Measurements from ENCODE around the gene DET1.
"Not testable (repeated sequence)": the region's sequence is repeated elsewhere in the genome, so short reads cannot be mapped to it uniquely, and the experiment has no call there.

The DET1 gene

DNA sequence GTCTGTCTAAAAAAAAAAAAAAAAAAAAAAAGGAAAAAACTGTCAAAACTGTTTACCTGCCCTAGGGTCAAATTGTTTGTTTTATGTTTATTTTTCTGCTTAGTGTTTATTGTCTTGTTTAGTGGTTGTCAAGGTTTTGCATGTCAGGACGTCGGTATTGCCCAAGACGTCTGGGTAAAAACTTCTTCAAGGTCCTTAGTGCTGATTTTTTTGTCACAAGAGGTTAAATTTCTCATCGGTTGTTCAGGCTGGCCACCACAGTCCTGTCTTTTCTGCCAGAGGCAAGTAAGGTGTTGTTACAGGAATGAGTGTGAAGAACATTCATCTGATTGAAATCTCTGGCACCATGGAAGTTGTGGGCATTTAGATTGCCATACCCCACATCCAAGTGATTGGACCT lies 7.0 kb downstream of the DET1 start:
- no peak for DNase-seq

DNA sequence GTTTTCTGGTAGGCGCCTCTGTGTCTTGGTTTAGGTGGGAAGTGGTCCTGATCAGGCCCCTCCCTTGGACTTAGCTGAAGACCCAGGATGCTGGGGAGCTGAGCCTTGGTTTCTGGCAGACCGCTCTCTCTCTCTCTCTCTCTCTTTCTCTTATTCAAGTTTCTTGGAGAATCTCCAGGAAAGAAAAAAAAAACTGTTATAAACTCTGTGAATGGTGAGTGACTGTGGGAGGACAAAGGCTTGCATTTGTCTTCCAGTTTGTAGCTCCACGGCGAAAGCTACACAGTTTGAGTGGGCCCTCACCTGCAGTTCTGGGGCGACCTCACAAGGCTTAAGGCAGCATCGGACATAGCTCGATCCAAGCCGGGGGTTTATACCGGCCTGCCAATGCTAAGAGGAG lies 7.5 kb downstream of the DET1 start:
- DNase-seq, result no peak

DNA sequence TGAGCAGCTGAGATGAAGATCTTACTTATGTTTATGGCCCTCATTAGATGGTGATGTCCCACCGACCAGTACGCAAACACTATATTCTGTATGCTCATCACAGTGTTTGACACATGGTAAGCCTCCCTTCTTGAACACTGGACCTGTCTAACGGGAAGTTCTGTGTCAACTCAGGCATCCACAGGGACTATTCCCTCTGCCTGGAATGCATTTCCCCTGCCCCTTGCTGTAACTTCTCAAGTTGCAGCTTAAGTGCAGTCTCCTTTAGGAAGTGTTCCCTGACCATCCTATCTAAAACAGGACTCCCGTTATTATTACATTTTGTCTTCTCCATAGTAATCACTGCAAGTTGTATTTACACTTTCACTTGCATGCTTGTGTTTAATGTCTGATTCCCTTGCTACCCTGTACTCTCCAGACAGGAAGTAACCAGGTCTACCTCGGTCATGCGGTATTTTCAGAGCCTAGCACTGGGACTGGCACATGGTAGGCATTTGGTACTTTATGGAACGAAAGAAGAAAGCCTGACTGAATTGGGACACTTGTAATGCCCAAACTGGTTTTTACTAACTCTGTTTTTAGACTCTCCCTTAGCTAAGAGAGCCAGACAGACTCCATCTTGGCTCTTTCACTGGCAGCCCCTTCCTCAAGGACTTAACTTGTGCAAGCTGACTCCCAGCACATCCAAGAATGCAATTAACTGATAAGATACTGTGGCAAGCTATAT lies 8.7 kb downstream of the DET1 start:
- no peak for DNase-seq

DNA sequence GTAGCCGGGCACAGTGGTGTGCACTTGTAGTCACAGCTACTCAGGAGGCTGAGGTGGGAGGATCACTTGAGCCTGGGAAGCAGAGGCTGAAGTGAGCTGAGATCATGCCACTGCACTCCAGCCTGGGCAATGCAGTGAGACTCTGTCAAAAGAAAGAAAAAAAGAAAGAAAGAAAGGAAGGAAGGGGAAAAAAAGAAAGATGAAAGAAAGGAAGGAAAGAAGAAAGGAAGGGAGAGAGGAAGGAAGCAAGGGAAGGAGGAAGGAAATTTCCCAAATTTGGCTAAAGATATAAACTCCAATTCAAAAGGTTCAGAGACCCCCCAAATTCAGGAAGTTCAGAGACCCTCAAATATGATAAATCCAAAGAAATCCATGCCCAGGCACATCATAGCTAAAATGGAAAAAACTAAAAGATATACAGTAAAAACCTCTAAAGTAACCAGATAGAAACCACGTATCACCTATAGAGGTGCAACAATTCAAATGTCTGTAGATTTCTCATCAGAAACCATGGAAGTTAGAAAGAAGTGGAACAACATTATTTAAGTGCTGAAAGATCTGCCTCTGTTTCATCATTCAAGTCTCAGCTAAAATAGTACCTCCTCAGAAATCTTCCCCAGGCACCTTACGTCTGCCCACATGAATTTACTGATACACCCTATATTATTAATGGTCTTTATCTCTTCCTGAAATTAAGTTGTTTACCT lies 10.7 kb downstream of the DET1 start:
- DNase-seq, result no peak

DNA sequence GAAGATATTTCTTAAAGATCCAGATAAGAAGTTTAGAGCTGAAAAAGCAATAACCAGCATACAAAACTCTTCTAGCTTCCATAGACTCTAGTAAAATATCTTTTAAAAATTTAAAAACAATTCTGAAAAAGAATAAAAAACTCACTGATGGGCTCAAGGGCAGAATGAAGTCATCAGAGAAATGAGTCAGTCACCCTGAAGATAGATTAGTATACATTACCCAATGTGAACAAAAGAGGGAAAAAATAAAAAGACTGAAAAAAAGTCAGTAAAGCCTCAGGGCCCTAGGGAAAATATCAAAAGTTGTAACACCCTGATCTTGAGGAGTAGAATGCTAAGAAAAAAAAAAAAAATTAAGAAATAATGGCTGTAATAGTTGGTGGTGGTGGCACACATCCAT lies 11.4 kb downstream of the DET1 start:
- DNase-seq, result no peak

GRCh38 chr15:88533376-88533775 lies 13.1 kb downstream of the DET1 start:
- DNase-seq, result no peak

DNA sequence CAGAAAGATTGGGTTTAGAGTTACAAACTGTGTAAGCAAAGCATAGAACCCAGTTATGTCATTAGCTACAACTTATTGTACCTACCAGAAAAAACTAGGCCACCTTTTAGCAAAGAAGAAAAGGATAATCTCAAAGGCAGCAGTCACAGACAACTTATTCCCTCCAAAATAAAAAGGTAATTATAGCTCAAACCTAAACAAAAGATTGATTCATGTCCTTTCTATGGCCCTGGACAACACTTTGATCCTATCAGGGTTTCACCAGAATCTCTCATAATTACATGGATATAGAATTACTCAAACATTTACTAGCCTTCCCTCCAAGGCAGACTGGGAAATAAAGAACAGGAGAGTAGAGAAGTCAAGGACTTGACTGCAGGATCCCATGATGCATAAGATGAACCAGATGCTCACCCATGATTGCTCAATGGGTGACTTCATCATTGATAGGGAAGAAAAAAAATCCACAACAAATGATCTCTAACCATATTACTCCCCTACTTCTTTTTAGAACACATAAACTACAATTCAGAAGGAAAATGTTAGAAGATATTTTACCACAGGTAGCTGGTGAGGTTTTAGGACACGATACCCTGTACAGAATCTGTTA lies 17.4 kb downstream of the DET1 start:
- DNase-seq, result no peak

DNA sequence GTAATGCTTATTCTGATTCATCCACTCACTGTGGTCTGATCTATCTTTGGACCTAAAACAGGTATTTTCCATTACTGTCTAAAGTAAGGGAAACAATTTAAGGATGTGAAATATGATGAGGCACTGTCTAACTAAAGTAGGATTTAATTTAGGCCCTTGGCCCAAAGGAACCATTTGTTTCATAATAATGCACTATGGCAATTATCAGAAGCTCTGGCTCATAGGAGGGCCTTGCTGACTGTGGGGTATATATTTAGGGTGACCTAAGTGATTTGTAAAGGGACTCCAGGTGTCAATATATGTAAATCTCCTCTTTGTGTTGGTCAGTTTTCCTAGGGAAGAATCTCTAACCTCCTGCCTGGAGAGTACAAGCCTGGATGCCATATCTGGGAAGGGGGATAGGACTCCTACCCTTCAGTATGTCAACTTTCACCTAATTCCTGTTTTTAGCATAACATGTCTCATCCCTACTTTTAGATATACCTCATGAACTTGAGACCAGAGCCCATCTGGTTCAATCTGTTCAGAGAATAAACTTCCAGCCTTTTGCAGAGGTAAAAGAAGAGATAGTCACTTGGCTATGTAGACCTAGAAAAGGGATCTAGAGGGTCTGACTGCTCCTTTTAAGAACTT lies 20.1 kb downstream of the DET1 start:
- no peak for DNase-seq

- no peak for DNase-seq
Observed at GRCh38 chr15:88525418-88525817, 21.1 kb downstream of the DET1 start.

GRCh38 chr15:88524094-88524493 lies 22.4 kb downstream of the DET1 start:
- not testable (repeated sequence) for DNase-seq

- DNase-seq, result no peak
Observed at GRCh38 chr15:88518903-88519302, 27.6 kb downstream of the DET1 start.

- no peak for DNase-seq
Observed at GRCh38 chr15:88513195-88513594, 33.3 kb downstream of the DET1 start.

DNA sequence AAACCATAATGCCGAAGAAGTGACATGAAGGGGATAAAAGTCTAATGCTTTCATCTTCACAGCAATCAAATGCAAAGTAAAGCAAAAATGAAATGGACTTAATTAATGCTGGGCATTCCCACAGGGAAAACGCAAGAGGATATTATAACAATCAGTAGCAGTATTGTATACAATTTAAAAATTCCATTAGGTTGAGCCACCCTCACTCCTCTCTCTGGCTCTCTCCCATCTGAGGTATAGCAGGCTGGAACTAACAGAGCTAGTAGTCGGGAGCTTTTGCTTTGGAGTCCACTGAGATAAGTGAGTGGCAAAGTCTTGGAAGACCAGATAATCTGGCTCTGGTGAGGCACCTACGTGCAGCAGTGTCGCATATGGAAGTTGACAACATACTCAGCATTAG lies 33.9 kb downstream of the DET1 start:
- no peak for DNase-seq

GRCh38 chr15:88512078-88512477 lies 34.4 kb downstream of the DET1 start:
- DNase-seq, result no peak

DNA sequence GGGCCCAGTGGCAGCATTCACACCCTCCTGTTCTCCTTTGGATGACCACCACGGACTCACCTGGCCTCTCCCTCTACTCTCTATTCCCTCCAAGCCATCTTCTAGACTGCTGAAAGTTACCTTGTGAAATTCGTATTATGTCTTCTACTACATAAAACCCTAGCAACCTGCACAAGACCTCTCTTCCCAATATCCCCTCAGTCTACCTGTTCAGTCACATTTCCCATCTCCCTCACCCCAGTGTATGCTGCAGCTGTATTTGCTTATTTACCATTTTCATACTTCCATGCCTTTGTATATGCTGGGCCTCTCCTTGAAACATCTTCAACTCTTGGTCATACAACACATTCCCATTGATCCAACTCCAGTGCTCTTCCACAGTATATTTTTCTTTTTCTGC lies 35.3 kb downstream of the DET1 start:
- no peak for DNase-seq

GRCh38 chr15:88509964-88510363 lies 36.5 kb downstream of the DET1 start:
- no peak for DNase-seq

DNA sequence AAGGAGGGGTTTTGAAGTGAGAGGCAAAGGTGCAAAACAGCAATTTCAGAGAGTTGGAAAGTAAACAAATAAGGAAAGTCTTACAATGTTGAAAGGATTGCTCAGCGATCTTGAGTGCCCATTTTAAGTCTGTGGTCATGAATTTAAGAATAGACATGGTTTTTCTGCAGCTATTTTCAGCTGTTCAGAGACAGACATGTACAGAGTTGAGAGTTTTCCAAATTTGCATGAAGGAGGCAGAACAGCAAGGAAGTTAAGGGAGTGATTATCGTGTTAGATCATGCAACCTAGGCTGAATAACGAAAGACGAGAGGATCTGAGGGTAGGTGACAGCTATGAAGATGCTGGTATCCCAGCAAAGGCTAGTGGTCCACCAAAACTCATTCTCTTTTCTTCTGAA lies 37.2 kb downstream of the DET1 start:
- DNase-seq, result no peak

- no peak for DNase-seq
Observed at GRCh38 chr15:88506628-88507027, 39.9 kb downstream of the DET1 start.

GRCh38 chr15:88505721-88506120 lies 40.8 kb downstream of the DET1 start:
- no peak for DNase-seq

- no peak for DNase-seq
Observed at GRCh38 chr15:88504445-88504844, 42.0 kb downstream of the DET1 start.

DNA sequence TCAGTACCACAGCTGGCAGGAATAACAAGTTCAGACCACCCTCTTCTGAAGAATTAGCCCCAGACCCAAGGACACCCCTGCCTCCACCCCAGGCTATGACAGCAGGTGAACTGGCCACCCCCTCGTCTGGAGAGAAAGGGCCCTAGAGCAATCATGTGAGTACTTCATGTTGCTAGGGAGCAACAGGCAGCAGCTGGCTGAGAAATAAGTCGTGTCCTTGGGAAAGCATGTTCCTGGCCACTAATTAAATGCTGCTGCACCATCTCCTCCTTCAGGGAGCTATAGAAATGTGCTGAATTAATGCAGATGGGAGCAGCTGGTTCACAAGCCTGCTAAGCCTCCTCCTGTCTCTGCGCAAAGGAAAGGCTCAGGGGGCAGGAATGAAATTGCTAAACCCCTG lies 47.5 kb downstream of the DET1 start:
- DNase-seq, result no peak

DNA sequence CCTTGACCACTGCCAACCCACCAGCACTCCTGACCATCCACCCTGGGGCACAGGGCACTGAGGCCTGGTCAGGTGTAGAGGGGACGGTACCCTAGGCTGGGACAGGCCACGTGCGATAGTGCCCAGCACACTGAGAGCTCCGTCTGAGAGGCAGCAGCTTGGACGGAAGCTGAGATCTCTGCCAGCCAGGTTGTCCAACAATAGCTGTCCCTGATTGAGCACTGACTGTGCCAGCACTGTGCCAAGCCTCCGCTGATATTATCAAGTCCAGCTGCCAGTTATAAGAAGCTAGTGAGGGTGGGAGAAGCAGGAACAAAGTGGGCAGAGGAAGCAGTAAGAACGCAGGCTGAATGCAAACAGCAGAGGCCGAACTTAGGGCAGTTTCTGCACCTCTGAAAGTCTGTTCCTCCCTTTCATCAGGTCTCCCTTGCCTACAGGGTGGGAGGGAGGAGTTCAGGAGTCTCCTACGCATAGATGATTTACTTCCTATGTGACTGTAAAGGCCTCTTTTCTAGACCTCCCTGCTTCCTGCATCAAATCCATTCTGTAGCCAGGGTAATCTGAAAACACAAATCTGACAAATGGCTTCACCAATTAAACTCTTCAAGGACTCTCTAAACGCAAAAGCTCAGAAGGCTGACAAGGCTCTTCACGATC lies 49.2 kb downstream of the DET1 start:
- DNase-seq, result no peak

- no peak for DNase-seq
Observed at GRCh38 chr15:88493844-88494243, 52.6 kb downstream of the DET1 start.
